HuH-7.5 (cell line): Measurements from ENCODE around the gene LTB.

Source experiments
- DNase-seq: peaks from one replicate; pipeline ENCODE4 v3.0.0; 2011; ENCODE audit warnings: low spot score

LTB gene, protein sequence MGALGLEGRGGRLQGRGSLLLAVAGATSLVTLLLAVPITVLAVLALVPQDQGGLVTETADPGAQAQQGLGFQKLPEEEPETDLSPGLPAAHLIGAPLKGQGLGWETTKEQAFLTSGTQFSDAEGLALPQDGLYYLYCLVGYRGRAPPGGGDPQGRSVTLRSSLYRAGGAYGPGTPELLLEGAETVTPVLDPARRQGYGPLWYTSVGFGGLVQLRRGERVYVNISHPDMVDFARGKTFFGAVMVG

DNA sequence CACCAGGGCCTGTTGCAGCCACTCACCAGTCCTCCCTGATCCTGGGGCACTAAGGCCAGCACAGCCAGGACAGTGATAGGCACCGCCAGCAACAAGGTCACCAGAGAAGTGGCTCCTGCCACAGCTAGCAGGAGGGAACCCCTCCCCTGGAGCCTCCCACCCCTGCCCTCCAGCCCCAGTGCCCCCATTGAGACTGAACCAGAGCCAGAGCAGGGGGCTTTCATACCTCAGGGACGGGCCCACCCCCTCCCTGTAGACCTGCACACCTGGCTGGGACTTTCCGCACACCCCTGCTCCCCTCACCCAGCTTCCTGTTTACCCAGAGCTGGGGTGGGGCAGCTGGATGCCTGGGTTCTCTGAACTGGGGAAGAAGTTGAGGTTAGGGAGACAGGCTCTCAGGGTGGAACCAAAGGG is at the start of gene LTB:
Gene LTB, minus strand, starts transcription at position 195 of the 414 bp plus-strand sequence. Its CDS starts 7 bp downstream, at position 188.
- no peak for DNase-seq

GRCh38 chr6:31631681-31632278 is 49.6 kb upstream of the LTB start:
- no peak for DNase-seq

DNA sequence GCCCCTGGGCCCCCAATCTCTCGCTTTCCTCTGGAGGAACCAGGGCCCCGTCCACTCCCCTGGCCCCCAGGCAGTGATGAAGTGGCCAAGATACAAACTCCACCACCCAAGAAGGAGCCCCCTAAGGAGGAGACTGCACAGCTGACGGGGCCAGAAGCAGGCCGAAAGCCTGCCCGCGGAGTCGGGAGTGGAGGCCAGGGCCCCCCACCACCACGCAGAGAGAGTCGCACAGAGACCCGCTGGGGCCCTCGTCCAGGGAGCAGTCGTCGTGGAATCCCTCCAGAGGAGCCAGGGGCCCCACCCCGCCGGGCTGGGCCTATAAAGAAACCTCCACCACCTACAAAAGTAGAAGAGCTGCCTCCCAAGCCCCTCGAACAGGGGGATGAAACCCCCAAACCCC is 49.0 kb upstream of the LTB start:
- DNase-seq = no peak

DNA sequence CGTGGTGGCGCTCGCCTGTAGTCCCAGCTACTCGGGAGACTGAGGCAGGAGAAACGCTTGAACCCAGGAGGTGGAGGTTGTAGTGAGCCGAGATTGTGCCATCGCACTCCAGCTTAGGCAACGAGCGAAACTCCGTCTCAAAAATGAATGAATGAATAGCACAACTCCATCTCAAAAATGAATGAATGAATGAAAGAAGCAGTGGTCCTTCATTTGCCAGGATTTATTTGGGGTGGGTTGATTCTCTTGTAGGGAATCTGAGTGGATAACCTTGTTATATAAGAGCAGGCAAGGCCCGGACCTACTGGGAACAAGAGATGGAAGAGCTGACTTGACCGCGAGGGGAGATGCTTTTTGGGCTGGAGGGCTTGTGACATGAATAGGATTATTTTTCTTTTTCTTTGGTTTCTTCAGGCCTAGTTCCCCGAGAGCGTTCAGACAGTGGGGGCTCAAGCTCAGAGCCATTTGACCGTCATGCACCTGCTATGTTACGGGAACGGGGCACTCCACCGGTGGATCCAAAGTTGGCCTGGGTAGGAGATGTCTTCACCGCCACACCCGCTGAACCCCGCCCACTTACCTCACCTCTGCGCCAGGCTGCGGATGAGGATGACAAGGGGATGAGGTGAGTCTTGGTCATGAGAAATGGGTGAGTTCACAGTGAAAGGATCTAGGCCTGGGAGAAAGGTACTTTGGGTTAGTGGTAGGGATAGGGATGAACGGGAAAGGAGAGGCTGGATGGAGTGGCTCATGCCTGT is 48.1 kb upstream of the LTB start:
- no peak for DNase-seq

DNA sequence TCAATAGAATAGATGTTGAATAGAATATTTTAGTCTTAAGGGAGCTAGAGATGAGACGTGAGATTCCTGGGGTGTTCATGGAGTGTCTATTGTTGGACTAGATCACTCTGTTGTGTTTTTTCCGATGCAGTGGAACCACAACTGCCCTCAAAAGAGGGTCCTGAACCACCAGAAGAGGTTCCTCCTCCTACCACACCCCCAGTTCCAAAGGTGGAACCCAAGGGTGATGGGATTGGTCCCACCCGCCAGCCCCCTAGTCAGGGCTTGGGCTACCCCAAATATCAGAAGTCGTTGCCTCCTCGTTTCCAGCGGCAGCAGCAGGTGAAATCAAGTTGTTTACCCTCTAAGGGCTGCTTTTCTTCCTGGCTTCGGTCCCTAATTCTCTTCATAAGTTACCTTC is 46.8 kb upstream of the LTB start:
- DNase-seq = no peak

- DNase-seq = no peak
These were observed 45.6 kb upstream of the LTB start for GRCh38 chr6:31627690-31628287.

DNA sequence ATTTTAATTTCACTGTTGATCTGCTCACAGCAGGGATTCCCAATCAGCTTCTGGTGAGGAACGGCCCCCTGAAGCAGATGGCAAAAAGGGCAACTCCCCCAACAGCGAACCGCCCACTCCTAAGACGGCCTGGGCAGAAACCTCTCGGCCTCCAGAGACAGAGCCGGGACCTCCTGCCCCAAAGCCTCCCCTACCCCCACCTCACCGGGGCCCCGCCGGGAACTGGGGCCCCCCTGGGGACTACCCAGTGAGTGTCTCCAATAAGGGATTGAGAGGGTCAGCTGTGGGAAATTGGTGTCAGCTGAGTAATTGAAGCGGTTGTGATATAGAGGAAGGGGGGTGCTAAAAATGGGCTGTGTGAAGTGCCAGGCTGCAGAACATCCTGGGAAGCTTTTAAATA is 44.7 kb upstream of the LTB start:
- DNase-seq = no peak

DNA sequence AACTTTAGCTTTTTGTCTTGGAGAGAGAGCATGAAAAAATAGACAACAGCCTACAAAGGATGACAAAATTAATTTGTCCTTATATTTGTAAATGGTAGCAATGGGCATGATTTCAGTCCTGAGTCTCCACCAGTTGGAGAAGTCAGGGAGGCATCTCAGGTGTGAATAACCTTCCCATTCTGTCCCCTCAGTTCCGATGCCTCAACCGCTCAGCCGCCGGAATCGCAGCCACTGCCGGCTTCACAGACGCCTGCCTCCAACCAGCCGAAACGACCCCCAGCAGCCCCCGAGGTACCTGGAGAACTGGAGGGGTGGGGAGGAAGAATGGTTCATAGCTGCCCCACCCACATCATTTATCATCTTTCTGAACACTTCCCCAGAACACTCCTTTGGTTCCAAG is 41.8 kb upstream of the LTB start:
- no peak for DNase-seq

GRCh38 chr6:31622684-31623091 is 40.5 kb upstream of the LTB start:
- no peak for DNase-seq

GRCh38 chr6:31621991-31622390 is 39.8 kb upstream of the LTB start:
- DNase-seq = no peak

DNA sequence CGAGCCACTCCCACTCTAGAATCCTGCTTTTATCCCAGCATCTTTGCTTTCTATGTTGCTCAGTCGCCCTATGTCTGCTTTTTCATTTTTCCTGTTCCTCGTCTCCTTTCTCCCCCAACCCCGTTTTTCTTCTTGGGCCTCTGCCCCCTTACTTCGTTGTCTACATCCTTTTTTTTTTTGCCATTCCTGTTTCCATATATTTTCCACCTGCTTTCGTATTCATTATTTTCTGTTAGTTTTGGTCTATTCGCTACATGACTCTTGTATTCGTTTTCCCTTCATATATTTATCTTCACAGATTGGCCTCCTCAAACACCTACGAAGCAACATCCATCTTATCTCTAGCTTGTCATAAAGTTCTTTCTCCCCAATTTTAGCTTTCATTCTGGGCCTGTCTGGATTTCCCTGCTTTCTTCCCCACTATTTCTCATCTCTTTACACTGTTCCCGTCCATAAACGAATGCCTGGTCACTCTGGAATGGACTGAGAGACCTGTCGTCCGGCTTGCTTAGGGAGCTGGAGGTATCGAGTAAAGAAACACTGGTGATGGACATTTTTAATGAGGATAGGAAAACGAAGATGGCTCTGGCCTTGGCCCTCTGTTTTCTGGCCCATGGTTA is 39.2 kb upstream of the LTB start:
- DNase-seq = no peak

- peak; percentile 76 for DNase-seq
These were observed 38.5 kb upstream of the LTB start, which contains the start of gene PRRC2A for GRCh38 chr6:31620586-31621319. PRRC2A (plus strand) TSS chr6:31620715; CDS start chr6:31622790, 2,075 bp downstream.

GRCh38 chr6:31619805-31620585 is 37.8 kb upstream of the LTB start:
- DNase-seq = peak; percentile 89

- no peak for DNase-seq
These were observed 34.8 kb upstream of the LTB start for GRCh38 chr6:31617010-31617409.

DNA sequence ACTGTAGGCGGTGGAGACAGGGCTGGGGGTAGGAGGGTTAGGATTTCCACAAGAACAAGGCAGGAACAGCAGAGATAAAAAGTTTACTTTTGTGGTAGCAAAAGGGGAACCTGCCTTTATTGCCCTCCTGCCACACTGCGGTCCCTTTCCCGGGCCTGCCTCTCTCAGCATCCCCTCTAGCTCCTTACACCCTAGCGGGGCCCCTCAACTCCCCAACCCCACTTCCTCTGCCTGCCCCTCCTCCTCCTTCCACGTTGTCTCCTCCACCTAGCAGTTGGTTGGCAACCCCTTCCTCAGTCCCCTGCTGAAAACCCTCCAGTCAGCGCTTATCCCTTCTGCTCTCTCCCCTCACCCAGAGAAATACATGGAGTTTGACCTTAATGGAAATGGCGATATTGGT is 33.5 kb upstream of the LTB start:
- no peak for DNase-seq

DNA sequence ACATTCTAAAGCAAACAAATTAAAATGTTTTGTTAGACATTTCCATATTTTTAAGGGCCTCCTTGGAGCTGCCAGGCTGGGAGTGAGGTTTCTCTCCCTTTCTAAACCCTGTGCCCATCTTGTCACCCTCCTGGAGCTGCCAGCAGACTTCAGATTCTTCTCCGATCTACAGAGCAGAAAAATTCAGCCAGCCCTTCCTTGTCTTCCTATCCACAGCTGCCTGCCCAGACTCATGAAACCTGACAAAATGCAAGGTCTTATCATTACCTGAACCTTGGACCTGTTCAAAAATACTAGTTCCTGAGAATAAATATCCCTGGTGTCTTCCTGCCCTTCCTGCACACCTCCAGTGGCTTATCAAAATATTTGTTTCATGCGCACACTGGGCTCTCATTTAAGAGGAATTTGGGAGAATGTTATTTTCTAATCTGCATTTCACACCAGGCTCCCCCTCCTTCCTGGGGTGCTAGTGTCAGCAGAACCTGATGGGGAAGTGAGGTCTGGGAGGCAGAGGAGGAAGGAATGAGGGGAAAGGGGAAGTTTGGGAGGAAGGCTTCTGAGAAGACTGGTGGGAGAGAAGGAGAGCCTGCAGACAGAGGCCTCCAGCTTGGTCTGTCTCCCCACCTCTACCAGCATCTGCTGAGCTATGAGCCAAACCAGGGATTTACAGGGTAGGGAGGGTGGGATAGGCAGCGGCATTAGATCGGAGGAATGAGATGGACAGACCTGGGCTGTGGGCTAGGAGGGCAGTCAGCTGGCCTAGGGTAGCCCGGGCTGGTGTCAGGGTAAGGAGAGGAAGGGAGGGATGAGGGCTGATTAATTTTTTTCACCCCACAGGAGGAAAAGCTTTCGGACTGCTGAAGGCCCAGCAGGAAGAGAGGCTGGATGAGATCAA is 32.7 kb upstream of the LTB start, which contains the start of gene AIF1:
Gene AIF1, plus strand, starts transcription at position 551 of the 895 bp plus-strand sequence. Its CDS starts 96 bp downstream, at position 647.
- no peak for DNase-seq

DNA sequence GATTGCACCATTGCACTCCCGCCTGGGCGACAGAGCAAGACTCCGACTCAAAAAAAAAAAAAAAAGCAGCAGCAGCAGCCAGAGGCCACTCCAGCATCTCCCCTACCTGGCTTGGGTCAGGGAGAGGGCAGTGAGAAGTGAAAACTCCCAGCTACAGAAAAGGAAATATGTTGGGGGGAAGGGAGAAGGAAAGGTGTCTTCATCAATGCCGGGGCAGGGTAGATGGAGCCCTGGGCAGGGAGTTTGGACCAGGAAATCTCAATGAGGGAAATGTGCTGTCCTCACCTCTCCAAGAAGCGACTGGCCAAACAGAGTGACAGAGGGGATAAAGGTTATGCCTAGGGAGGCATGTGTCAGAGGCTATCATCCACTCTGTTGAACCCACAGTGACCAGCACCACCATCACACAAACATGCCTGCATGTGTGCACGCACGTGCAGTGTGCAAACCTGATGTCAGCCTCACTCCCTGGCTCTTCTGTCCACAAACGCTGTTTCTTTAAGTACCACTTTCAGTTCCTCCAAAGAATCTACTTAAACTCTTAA is 31.9 kb upstream of the LTB start:
- no peak for DNase-seq

- no peak for DNase-seq
These were observed 28.7 kb upstream of the LTB start for GRCh38 chr6:31610968-31611367.
